Hematopoietic multipotent progenitor cell (in vitro differentiated cells): ENCODE data around the gene MRPL22. TPM values are rescaled to one million over a fixed set of nuclear protein-coding genes. Genes with fewer than 3 reads are reported as not detected.
"Not testable (repeated sequence)": the region's sequence is repeated elsewhere in the genome, so short reads cannot be mapped to it uniquely, and the experiment has no call there.

ENCODE experiments used
- DNase-seq, 3 donors: peaks; one replicate each; pipeline ENCODE4 v3.0.0-alpha.2; 2011 to 2015; ENCODE audit warnings: low read depth in 2 of 3, low spot score in 2 of 3
- total RNA-seq: library from RNA; depleted of rRNA; stranded (reverse); fragments of >200 nt; gene quantifications from one replicate; pipeline ENCODE4 v1.2.3, GENCODE V29; 2012

MRPL22 gene
- total RNA-seq, 1 donor = 5.7 TPM

DNA sequence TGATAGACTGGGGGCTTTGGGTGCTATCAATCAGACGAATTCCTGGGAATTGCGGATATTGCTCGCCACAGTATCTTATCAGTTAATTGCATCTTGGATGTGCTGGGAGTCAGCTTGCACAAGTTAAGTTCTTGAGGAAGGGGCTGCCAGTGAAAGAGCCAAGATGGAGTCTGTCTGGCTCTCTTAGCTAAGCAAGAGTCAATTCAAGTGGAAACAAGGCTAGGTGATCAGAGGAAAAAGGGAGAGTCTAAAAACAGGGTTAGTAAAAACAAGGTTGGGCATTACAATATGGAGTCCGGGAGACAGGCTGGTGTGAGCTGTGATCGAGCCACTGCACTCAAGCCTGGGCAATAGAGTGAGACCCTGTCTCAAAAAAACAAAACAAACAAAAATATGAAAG is 1.5 kb upstream of the MRPL22 start:
- not testable (repeated sequence) for DNase-seq

DNA sequence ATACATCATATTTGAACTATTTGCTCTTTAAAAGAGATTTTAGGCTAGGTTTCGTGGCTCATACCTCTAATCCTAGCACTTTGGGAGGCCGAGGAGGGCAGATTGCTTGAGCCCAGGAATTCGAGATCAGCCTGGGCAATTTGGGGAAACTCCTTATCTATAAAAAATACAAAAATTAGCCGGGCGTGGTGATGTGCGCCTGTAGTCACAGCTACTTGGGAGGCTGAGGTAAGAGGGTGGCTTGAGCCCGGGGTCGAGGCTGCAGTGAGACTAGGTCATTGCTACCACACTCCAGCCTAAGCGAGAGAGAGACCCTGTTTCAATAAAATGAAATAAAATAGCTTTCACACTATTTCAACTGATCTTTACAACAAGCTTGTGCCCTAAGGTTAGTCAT is 500 bp upstream of the MRPL22 start:
- no peak for DNase-seq

DNA sequence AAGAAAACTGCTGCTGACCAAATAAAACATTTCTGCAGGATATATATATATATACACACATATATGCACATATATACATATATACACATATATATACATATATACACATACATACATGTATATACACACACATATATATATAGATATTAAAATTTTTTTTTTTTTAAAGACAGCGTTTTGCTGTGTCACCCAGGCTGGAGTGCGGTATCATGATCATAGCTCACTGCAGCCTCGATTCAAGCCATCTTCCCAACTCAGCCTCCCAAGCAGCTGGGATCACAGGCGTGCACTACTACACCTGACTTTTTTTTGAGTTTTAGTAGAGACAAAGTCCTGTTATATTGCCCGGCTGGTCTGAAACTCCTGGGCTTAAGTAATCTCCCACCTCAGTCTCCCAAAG is 2.7 kb downstream of the MRPL22 start:
- no peak for DNase-seq

DNA sequence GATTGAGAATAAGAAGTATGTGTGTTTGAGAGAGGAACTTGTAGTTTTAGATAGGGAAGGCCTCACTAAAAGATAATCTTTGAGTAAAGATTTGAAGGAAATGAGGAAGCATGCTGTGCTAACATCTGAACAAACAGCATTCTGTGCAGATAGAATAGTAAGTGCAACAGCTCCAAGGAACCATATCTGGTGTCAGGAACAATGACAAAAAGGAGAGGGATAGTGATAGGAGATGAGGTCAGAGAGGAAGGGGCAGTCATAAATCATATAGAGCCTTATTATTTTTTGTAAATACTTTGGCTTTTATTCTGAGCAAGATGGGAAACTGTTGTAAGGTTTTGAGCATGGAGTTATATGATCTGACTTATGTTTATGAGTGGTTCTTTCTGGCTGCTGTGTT is 3.8 kb downstream of the MRPL22 start:
- no peak for DNase-seq

DNA sequence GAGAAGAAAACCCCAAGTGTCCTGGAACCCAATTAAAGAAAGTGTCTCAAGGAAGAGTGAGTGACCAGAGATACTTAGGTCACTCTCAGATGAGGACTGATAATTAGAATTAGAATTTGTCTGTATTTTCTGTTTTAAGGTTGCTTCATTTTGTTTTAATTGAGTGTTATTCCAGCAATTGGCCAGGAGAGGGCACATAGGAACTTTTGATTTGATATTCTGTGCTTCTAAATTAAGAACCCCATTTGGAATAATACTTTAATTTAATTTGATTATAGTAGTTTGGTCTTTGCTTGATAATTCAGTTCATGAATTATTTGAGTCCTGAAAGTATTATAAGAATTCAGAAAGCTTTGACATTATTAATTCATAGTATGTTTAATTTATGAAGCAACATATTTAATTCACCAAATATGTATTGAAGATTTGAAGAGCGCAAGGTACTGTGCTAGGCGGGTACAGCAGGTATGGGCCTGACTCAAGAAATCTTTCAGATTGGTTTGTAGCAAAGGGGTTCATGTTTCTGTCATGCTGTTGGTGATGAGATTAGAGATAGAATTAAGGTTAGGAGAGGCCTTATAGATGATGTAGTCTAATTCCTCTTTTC is 4.9 kb downstream of the MRPL22 start:
- DNase-seq = peak in 1 of 3 donors; percentile 48

DNA sequence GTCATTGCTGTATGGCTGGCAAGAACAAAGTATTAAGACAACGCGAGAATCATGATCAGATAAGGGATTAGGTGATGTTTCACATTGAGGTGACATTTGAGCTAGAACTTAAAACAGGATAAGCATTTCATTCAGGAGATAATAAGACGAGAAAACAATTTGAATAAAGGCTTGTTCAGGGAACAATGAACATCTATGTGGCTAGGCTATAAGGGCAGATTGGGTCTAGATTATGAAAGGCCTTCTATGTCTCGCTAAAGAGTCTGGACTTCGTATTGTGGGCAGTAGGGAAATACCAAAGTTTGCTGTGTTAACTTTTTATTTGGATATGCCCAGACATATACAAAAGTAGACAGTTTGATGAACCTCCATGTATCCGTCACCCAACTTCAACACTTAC is 6.9 kb downstream of the MRPL22 start:
- DNase-seq = no peak

DNA sequence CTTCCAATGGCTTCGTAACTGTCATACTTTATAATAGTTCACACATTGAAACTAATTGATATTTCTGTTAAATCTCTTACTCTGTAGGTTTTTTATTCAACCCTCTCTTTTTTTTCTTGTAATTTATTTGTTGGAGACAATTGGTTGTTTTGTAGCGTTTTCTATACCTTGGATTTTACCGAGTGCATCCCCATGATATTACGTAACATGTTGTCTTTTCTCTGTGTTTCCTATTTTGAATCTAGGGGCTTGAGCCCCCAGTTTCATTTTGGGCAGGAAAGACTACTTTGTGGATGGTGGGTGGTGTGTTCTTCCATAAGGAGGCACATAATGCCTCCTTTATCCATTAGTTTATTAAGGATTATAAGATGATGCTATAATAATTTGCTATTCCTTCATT is 7.4 kb downstream of the MRPL22 start:
- no peak for DNase-seq

DNA sequence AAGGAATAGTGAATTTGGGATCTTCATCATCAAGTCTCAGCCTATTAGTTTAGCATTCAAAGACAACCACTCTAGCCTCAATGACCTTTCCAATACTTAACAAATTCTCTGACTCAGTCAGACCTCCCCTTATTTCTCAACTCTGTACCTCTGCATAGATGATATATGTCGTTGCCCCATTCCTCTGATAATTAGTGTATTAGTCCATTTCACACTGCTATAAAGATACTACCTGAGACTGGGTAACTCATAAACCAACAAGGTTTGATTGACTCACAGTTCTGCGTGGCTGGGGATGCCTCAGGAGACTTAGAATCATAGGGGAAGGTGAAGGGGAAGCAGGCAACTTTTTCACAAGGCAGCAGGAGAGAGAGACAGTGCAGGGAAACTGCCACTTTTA is 8.9 kb downstream of the MRPL22 start:
- DNase-seq = no peak

DNA sequence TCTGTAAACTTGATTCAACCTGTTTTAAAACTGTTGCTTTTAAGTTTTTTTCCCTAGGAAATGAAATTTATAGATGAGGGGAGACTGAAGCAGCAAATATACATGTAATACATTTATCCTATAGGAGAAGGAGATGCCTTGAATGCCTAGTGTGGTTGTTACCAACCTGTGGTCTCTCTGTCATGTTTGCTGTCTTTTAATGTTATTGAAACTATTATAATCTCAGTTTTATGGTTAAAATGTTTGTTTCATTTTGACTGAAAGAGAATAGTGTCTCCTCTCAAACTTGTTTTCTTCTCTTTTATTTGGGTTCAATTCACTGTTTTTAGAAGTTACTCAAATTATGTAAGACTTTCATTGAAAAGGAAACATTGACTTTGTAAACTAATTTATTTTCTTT is 15.8 kb downstream of the MRPL22 start:
- DNase-seq = no peak

DNA sequence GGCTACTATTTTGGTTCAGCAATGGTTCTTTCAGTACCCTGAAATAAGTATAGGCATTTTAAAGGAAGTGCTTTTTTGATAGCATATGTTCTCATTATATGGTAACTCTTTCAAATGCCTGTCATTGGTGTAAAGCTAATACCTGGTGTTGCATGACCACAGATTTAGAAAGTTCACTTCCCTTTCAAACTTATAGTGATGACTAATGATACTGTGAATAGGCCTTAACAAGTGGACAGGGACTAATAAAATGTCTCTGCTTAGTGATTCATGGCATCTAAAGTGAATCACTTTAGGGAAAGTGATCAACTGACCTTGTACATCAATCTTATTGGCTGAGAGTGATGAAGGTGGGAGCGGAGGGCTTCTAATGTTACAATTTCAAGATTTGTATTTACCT is 21.6 kb downstream of the MRPL22 start:
- DNase-seq = no peak

DNA sequence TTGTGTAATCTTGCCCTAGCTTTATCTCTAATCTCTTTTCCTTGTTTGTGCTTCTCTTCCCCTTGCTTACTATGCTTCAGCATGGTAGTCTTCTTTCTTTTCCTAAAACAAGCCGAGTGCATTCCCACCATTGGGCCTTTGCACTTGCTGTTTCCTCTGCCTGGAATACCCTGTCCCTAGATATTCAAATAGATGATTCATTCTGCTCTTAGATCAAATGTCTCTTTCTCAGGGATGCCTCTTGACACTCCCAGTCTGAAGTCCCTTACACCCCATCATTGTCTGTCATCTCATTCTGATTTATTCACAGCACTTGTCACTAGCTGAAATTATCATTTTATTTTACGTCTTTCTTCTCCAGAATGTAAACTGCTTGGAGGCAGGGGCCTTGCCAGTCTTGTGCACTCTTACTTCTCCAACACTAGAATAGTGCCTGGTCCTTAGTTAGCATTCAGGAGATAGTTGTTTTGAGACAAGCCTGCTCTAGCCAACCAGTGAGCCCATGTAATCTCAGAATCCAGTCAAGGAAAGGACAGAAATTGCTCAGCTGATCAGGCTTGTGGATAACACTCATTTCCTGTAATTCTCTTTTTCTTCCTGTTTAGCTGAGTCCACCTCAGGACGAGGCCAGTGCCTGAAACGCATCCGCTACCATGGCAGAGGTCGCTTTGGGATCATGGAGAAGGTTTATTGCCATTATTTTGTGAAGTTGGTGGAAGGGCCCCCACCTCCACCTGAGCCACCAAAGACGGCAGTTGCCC is 25.4 kb downstream of the MRPL22 start:
- no peak for DNase-seq

DNA sequence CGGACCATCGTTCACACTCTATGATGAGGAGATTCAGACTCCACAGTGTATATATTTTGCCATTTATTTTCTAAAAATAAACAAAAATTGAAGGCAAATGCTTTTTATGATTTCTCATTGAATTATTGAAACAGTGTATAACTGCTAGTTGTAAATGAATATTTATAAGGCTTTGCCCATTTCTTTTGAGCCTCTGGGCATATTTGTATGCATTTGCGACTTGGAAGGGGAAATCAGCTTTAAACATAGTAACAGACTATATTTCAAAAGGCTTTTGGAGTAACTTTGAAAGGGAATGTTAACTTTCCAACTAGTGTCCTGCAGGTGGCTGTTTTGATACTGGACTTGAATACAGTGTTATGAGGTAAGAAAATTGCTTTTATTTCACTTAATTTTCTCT is 26.0 kb downstream of the MRPL22 start:
- DNase-seq = no peak

DNA sequence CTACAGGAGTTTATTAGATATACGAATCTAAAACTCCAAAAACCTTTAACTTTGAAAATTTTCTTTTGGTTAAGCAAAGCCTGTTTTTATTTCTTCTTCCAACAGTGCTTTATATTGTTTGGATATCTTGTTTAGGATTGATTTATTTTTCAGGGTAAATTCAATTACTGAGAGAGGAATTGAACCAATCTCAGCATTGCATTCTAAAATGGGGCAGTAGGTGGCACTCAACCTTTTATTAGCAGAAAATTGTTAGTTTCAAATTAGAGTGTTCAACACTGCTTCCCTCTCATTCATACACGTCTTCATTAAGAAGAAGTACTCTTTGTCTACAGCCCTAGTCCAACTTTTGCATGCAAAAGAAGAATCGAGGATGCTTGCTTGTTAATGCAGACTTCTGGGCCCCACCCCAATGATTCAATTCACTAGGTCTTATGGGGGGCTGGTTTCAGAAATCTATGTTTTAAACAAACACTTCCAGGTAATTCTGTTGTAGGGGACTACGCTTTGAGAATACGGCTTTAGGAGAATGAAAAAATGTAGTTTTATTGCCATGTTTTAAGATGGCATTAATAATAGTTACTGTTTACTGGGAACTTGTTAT is 26.6 kb downstream of the MRPL22 start:
- DNase-seq = peak in 1 of 3 donors; percentile 46

DNA sequence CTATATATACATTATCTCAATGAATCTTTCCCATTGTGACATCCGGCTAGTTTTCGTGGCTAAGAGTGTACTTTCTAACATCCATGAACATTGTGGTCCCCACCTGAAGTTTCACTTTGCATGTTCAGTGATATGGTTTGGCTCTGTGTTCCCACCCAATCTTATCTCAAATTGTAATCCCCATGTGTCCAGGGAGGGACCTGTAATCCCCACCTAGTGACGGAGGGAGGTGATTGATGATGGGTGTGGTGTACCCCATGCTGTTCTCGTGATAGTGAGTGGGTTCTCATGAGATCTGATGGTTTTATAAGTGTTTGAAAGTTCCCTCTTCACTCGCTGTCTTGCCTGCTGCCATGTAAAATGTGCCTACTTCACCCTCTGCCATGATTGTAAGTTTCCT is 28.1 kb downstream of the MRPL22 start:
- DNase-seq = no peak

DNA sequence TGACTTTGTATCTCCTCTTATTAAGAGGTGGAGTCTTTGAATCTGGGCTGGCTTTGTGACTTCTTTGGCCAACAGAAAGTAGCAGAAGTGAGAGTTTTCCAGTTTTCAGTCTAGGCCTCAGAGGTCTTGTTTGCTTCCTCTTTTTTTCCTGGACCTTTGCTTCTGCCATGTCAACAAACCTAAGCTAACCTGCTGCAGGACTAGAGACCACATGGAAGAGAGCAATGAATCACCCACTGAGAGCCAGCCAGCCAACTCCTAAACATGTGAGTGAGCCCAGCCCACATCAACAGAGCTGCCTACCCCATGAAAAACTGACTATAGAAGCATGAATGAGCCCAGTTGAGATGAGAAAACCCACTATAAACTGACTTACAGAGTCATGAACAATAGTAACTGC is 29.9 kb downstream of the MRPL22 start:
- DNase-seq = no peak

DNA sequence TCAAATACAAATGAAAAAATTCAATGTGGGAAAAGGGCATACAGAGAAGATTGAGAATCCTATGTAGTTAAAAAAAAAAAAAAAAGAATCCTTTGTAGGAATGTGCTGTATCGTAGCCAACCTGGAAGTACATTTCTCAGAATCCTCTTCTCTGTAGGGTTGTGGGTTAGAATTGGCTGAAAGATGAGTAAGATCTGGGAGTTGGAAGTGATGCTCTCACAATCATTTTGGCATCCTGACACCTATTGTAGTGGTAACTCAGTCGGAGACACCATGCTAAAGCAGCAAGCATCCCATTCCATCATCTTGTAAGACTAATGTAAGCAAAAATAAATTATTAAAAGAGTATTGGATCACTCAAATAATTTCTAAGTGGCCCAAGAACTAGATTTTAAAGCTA is 30.6 kb downstream of the MRPL22 start:
- no peak for DNase-seq

DNA sequence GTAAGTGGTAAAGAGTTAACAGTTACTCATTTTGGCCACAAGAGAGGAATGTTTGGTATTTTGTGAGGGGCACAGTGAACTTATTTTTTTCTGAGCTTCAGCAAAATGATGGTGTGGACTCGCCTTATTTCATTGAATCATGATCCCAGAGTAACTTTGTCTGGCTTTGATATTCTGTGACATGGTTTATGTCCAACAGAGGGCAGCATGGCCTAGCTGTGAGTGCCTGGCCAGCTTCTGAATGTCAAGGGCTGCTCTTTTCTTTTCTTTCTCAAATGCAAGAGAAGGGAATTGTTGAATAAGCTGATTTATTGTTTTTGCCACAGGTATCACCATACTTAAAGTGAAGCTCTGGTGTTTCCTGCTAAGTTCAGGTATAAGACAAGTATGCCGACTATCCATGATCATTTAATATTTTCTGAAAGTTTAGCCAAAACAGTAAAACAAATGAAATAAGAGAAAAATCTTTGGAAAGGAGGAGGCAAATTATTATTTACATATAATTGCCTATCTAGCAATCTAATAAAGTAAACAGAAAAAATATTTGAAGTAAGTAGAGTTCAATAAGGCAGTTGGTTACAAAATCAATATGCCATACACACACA is 31.7 kb downstream of the MRPL22 start:
- DNase-seq = peak in 2 of 3 donors; percentile 38 to 73

DNA sequence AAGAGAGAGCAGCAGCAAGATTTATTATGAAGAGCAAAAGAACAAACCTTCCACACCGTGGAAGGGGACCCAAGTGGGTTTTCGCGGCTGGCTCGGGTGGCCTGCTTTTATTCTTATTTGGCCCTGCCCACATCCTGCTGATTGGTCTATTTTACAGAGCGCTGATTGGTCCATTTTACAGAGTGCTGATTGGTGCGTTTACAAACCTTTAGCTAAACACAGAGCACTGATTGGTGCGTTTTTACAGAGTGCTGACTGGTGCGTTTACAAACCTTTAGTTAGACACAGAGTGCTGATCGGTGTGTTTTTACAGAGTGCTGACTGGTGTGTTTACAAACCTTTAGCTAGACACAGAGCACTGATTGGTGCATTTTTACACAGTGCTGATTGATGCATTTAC is 35.2 kb downstream of the MRPL22 start:
- not testable (repeated sequence) for DNase-seq

DNA sequence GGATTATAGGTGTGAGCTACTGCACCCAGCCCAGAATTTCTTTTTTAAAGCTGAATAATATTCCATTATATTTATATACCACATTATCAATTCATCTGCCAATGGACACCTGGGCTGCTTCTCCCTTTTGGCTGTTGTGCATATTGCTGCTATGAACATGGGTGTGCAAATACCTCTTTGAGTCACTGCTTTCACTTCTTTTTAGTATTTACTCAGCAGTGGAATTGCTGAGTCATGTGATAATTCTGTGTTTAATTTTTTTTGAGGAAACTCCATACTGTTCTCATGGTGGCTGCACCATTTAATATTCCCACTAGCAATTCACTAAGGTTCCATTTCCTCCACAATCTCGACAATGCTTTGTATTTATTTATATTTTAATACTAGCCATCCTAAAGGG is 36.5 kb downstream of the MRPL22 start:
- peak in 1 of 3 donors; percentile 16 for DNase-seq

DNA sequence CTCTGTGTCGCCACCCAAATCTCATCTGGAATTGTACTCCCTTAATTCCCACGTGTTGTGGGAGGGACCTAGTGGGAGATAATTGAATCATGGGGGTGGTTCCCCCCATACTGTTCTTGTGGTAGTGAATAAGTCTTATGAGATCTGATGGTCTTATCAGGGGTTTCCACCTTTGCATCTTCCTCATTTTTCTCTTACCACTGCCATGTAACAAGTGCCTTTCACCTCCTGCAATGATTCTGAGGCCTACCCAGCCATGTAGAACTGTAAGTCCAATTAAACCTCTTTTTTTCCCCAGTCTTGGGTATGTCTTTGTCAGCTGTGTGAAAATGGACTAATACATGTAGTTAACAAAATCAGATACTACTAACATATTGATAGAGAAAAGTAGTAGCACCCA is 37.4 kb downstream of the MRPL22 start:
- peak in 1 of 3 donors; percentile 75 for DNase-seq

DNA sequence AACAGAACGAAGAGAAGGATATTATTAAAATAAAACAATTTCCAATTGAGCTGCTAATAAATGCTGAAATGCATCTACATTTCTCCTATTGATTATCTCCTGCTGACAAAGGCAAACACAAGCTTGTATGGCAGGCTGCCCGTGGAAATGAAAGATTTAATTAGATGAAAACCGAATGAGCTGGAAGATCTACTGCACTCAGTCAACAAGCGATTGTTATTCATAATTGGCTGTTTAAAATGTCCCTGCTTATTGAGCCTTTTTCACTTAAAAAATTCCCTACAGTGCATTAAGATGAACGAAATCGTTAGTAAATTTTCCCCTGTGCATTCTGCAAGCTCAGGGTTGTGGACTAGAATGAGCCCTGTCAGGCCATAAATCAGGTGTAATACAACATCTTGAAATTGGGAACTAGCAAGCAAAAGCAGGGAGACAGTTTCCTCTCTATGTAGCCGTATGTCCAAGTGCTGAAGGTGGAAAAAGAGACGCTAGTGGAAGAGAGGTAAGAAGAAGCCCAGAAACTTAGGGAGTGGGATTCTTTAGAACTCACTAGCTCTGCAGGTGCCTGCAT is 44.2 kb downstream of the MRPL22 start:
- no peak for DNase-seq
